Measurements from ENCODE around the gene TMEM59L. TPM values are rescaled to one million over a fixed set of nuclear protein-coding genes. Genes with fewer than 3 reads are reported as not detected.
"Not testable (repeated sequence)": the region's sequence is repeated elsewhere in the genome, so short reads cannot be mapped to it uniquely, and the experiment has no call there.

Gene TMEM59L
- total RNA-seq, 2 experiments from 2014 or later, result 0.25 to 0.27 TPM

- Mint-ChIP-seq H3K27ac (no peak overlapping the region), H3K36me3 (ENCODE audit: low read depth) (no peaks in the 10 kb centered on the region), H3K4me1 (ENCODE audit: low read depth) (peaks cover 15% of the 10 kb centered on the region), H3K27me3 (peaks cover 43% of the 10 kb centered on the region), H3K9me3 (no peaks in the 10 kb centered on the region), H3K4me3 (no peak overlapping the region)
- peaks cover 0 to 6% of the 10 kb centered on the region in 2 experiments for H3K9me3 ChIP-seq (ENCODE audit: control insufficient read depth in 1 of 2, insufficient read depth in 1 of 2, low read length in 2 of 2)
- DNase-seq (no peak), ATAC-seq (ENCODE audit: poor library complexity) (no peak)
- no peak overlapping the region for H3K4me3 ChIP-seq (ENCODE audit: low read length)
- no peak overlapping the region for H3K27ac ChIP-seq (ENCODE audit: low read depth in 1 of 2, low read length in 2 of 2)
- H3K36me3 ChIP-seq (ENCODE audit: insufficient read depth, low read length), result no peaks in the 10 kb centered on the region
- intact Hi-C loops (cut with DNase I, micrococcal nuclease), result loop anchor here in 1 of 2 experiments (10.0 kb wide), 1 partner anchor 435 kb away; the partner anchor contains the start of genes ARMC6 and SUGP2
- H3K4me1 ChIP-seq (ENCODE audit: insufficient read depth, low read length), result peaks cover 26% of the 10 kb centered on the region
- no peak for TF ChIP-seq CTCF (IDR thresholded peaks at IDR 0.05)
- POLR2A ChIA-PET, result no interaction called here
- CTCF ChIA-PET, result no interaction called here
- H3K27me3 ChIP-seq (ENCODE audit: control insufficient read depth in 1 of 2, insufficient read depth in 2 of 2, low read length in 2 of 2), result peaks cover 21 to 34% of the 10 kb centered on the region in 2 experiments
These were observed 13.2 kb upstream of the TMEM59L start for GRCh38 chr19:18599485-18599884.

GRCh38 chr19:18600692-18601397 is 11.8 kb upstream of the TMEM59L start:
- H3K4me1 Mint-ChIP-seq (ENCODE audit: low read depth); H3K27ac Mint-ChIP-seq; H3K4me3 Mint-ChIP-seq; H3K27ac ChIP-seq (ENCODE audit: low read depth in 1 of 2, low read length in 2 of 2); H3K36me3 Mint-ChIP-seq (ENCODE audit: low read depth); H3K9me3 Mint-ChIP-seq; ATAC-seq (ENCODE audit: poor library complexity); DNase-seq; intact Hi-C loops (cut with DNase I, micrococcal nuclease); POLR2A ChIA-PET; H3K36me3 ChIP-seq (ENCODE audit: insufficient read depth, low read length); H3K4me3 ChIP-seq (ENCODE audit: low read length); CTCF ChIA-PET: not testable (repeated sequence)
- Histone ChIP-seq H3K4me1 (ENCODE audit: insufficient read depth, low read length) (peaks cover 22% of the 10 kb centered on the region), H3K9me3 (ENCODE audit: control insufficient read depth in 1 of 2, insufficient read depth in 1 of 2, low read length in 2 of 2) (peaks cover 0 to 16% of the 10 kb centered on the region in 2 experiments), H3K27me3 (ENCODE audit: control insufficient read depth in 1 of 2, insufficient read depth in 2 of 2, low read length in 2 of 2) (peaks cover 35 to 47% of the 10 kb centered on the region in 2 experiments)
- peaks cover 56% of the 10 kb centered on the region for H3K27me3 Mint-ChIP-seq

- H3K4me3 Mint-ChIP-seq, result no peak overlapping the region
- peaks cover 56% of the 10 kb centered on the region for H3K27me3 Mint-ChIP-seq
- H3K4me1 ChIP-seq (ENCODE audit: insufficient read depth, low read length), result peaks cover 21% of the 10 kb centered on the region
- no peak overlapping the region for H3K4me3 ChIP-seq (ENCODE audit: low read length)
- POLR2A ChIA-PET, result no interaction called here
- no peak for ATAC-seq (ENCODE audit: poor library complexity)
- peaks cover 6% of the 10 kb centered on the region for H3K4me1 Mint-ChIP-seq (ENCODE audit: low read depth)
- TF ChIP-seq CTCF (IDR thresholded peaks at IDR 0.05), result no peak
- H3K36me3 ChIP-seq (ENCODE audit: insufficient read depth, low read length), result no peaks in the 10 kb centered on the region
- DNase-seq, result no peak
- H3K27me3 ChIP-seq (ENCODE audit: control insufficient read depth in 1 of 2, insufficient read depth in 2 of 2, low read length in 2 of 2), result peaks cover 36 to 47% of the 10 kb centered on the region in 2 experiments
- CTCF ChIA-PET, result no interaction called here
- H3K36me3 Mint-ChIP-seq (ENCODE audit: low read depth), result no peaks in the 10 kb centered on the region
- H3K27ac ChIP-seq (ENCODE audit: low read depth in 1 of 2, low read length in 2 of 2), result no peak overlapping the region
- H3K9me3 ChIP-seq (ENCODE audit: control insufficient read depth in 1 of 2, insufficient read depth in 1 of 2, low read length in 2 of 2), result peaks cover 0 to 16% of the 10 kb centered on the region in 2 experiments
- no peaks in the 10 kb centered on the region for H3K9me3 Mint-ChIP-seq
- no peak overlapping the region for H3K27ac Mint-ChIP-seq
- intact Hi-C loops (cut with DNase I, micrococcal nuclease), result no loop called here
These were observed 10.8 kb upstream of the TMEM59L start for GRCh38 chr19:18601875-18602274.

Measured in CD4-positive, alpha-beta T cell (primary cell).